Measurements from ENCODE around the gene PDE4C. TPM values are rescaled to one million over a fixed set of nuclear protein-coding genes. Genes with fewer than 3 reads are reported as not detected.
A peak's percentile ranks its signal among the peaks of the same experiment; 100 is the strongest.

PDE4C gene
- total RNA-seq, 1 donor from 2014 or later: 0.09 TPM

GRCh38 chr19:18194181-18194530, 32.1 kb downstream of the PDE4C start:
- TF ChIP-seq, protein P1, sequence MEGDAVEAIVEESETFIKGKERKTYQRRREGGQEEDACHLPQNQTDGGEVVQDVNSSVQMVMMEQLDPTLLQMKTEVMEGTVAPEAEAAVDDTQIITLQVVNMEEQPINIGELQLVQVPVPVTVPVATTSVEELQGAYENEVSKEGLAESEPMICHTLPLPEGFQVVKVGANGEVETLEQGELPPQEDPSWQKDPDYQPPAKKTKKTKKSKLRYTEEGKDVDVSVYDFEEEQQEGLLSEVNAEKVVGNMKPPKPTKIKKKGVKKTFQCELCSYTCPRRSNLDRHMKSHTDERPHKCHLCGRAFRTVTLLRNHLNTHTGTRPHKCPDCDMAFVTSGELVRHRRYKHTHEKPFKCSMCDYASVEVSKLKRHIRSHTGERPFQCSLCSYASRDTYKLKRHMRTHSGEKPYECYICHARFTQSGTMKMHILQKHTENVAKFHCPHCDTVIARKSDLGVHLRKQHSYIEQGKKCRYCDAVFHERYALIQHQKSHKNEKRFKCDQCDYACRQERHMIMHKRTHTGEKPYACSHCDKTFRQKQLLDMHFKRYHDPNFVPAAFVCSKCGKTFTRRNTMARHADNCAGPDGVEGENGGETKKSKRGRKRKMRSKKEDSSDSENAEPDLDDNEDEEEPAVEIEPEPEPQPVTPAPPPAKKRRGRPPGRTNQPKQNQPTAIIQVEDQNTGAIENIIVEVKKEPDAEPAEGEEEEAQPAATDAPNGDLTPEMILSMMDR (conservative IDR thresholded peaks at IDR 0.05): no peak
- no peaks in the 10 kb centered on the region for H3K9me3 Mint-ChIP-seq
- no peaks in the 10 kb centered on the region for H3K36me3 Mint-ChIP-seq (ENCODE audit: low read depth)
- H3K27me3 Mint-ChIP-seq (ENCODE audit: low read depth): peaks cover 5% of the 10 kb centered on the region
- peaks cover 24% of the 10 kb centered on the region for H3K4me1 Mint-ChIP-seq
- peak overlapping the region; percentile 93 for H3K4me3 Mint-ChIP-seq
- H3K27ac Mint-ChIP-seq (ENCODE audit: unreplicated experiment): peak overlapping the region; percentile 50
- DNase-seq (ENCODE audit: low read depth, low spot score): no peak

DNA sequence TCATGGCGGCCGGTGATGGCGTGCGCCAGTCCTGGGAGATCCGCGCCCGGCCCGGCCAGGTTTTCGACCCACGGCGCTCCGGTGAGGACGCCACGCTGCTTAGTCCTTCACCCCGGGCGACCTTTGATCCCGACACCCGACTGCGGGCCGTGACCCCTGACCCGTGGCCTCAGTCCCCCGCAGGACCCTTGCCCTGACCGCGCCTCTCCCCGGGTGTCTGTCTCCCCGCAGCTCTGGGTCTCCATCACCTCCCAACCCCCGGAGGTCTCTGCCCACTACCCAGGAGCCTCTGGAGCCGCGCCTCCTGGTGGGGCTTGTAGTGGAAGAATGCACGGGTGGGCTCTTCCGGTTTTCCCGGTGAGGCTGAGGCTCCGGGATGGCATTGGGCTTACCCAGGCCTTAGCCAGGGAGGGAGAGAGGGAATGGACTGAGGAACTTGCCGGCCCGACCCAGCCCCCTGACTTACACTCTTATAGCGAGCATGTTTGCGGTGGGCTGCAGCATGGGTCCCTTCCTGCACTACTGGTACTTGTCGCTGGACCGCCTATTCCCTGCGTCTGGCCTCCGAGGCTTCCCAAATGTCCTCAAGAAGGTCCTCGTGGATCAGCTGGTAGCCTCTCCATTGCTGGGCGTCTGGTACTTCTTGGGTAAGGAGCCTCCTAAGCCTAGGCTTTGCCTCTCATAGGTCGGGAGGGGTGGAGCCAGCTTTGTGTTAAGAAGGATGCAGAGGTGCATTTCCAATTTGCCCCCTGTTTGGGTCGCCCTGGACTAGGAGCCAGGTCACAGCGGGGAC, 32.7 kb downstream of the PDE4C start:
- Mint-ChIP-seq H3K27ac (ENCODE audit: unreplicated experiment) (peak overlapping the region; percentile 85), H3K4me1 (peaks cover 24% of the 10 kb centered on the region), H3K9me3 (no peaks in the 10 kb centered on the region), H3K27me3 (ENCODE audit: low read depth) (peaks cover 5% of the 10 kb centered on the region), H3K4me3 (peak overlapping the region; percentile 93), H3K36me3 (ENCODE audit: low read depth) (no peaks in the 10 kb centered on the region)
- DNase-seq (ENCODE audit: low read depth, low spot score): no peak
- TF ChIP-seq, protein P1 (conservative IDR thresholded peaks at IDR 0.05): no peak

DNA sequence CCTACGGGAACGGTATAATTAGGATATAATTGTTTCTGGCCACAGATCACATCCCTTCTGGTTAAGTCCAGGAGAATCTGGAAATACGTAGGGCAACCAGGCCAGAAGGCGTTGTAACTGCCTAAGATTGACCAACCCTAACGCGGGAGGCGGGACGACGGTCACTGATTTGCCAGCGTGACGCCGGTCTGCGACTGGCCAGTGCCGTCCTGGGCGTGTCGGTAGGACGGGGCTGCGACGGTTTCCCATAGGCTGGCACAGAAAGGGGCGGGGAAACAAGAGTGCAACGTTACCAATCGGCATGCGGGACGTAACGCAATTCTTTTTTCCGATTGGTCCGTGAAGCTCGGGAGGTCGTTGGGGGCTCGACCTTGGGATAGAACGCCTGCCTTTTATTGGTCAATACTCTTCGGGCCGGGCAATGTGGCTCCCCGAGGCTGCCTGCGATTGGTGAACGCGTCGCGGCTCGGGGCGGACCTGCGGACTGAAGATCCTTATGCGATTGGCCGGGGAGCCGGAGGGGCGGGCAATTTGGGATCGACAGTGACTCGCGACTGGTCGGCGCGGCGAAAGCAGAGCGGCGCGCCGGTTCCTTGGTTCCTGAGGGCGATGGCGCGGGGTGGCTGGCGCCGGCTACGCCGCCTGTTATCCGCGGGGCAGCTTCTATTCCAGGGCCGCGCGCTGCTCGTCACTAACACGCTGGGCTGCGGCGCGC, 33.4 kb downstream of the PDE4C start, which contains the start of gene MPV17L2:
Gene MPV17L2, plus strand, starts transcription at position 546 of the 715 bp plus-strand sequence. Its CDS starts 64 bp downstream, at position 610.
- Mint-ChIP-seq H3K4me3 (peak within 1 kb of the TSS; percentile 93), H3K36me3 (ENCODE audit: low read depth) (no peaks in the 10 kb centered on the region), H3K4me1 (peaks cover 24% of the 10 kb centered on the region), H3K27me3 (ENCODE audit: low read depth) (peaks cover 5% of the 10 kb centered on the region), H3K27ac (ENCODE audit: unreplicated experiment) (peak within 1 kb of the TSS; percentile 85), H3K9me3 (no peaks in the 10 kb centered on the region)
- peak; percentile 95 for DNase-seq (ENCODE audit: low read depth, low spot score)
- TF ChIP-seq, protein P1 (conservative IDR thresholded peaks at IDR 0.05): no peak

DNA sequence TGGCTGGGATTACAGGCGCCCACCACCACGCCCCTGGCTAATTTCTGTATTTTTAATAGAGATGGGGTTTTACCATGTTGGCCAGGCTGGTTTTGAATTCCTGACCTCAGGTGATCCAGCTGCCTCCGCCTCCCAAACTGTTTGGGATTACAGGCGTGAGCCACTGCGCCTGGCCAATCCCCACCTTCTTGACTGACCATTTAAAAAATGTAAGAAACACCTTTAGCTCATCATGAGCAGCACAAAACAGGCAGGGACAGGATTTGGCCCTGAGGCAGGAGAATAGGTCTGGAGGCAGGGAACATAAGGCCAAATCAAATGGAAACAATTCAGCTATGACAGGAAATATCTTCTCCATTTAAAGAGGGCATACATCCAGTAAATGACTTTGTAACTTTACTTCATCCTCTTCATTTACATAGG, 34.6 kb downstream of the PDE4C start:
- Mint-ChIP-seq H3K27ac (ENCODE audit: unreplicated experiment) (no peak overlapping the region), H3K9me3 (no peaks in the 10 kb centered on the region), H3K4me1 (peaks cover 24% of the 10 kb centered on the region), H3K36me3 (ENCODE audit: low read depth) (no peaks in the 10 kb centered on the region), H3K4me3 (peak overlapping the region; percentile 93), H3K27me3 (ENCODE audit: low read depth) (peaks cover 5% of the 10 kb centered on the region)
- no peak for DNase-seq (ENCODE audit: low read depth, low spot score)
- TF ChIP-seq, protein P1 (conservative IDR thresholded peaks at IDR 0.05): no peak

DNA sequence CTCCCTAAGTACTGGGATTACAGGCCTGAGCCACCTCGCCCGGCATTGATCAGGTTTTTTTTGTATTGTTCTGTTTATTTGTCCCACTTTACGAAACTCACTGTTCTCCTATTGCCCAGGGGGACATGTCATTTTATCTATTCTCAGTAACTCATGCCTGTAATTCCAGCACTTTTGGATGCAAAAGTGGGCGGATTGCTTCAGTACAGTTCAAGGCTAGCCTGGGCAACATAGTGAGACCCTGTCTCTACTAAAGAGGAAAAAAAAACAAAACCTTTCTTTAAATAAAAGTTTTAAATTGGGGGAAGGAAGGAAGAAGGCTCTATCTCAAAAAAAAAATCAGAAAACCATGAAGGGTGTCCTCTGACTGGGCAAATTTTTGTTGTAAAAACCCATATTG, 36.0 kb downstream of the PDE4C start:
- Mint-ChIP-seq H3K9me3 (no peaks in the 10 kb centered on the region), H3K27me3 (ENCODE audit: low read depth) (peaks cover 8% of the 10 kb centered on the region), H3K27ac (ENCODE audit: unreplicated experiment) (no peak overlapping the region), H3K4me3 (peak overlapping the region; percentile 3), H3K36me3 (ENCODE audit: low read depth) (no peaks in the 10 kb centered on the region), H3K4me1 (peaks cover 28% of the 10 kb centered on the region)
- DNase-seq (ENCODE audit: low read depth, low spot score): no peak
- TF ChIP-seq, protein P1 (conservative IDR thresholded peaks at IDR 0.05): no peak

All from neural crest cell (in vitro differentiated cells).